HG03565 (cell line): ENCODE data around the gene RHOJ.
"Not testable (repeated sequence)": the region's sequence is repeated elsewhere in the genome, so short reads cannot be mapped to it uniquely, and the experiment has no call there.

Source experiments
- ATAC-seq: cut with Tn5 transposase; IDR thresholded peaks from one replicate; pipeline ENCODE4 v1.9.1; 2021; ENCODE audit warnings: mild to moderate bottlenecking, moderate library complexity; ENCODE audit not compliant: unreplicated experiment

RHOJ gene

GRCh38 chr14:63295231-63295685 lies 91.0 kb downstream of the RHOJ start:
- peak; percentile 47 for ATAC-seq

- ATAC-seq: peak; percentile 67
These were observed 91.9 kb downstream of the RHOJ start for GRCh38 chr14:63296060-63296563.

- ATAC-seq: no peak
These were observed 93.3 kb downstream of the RHOJ start for GRCh38 chr14:63297372-63298063.

- no peak for ATAC-seq
These were observed 95.3 kb downstream of the RHOJ start for GRCh38 chr14:63299351-63300110.

GRCh38 chr14:63300854-63301253 lies 96.6 kb downstream of the RHOJ start:
- no peak for ATAC-seq

- no peak for ATAC-seq
These were observed 97.8 kb downstream of the RHOJ start for GRCh38 chr14:63301891-63302534.

GRCh38 chr14:63304429-63304828 lies 100.2 kb downstream of the RHOJ start:
- not testable (repeated sequence) for ATAC-seq

- no peak for ATAC-seq
These were observed 104.6 kb downstream of the RHOJ start for GRCh38 chr14:63308723-63309317.

GRCh38 chr14:63318835-63319234 lies 114.6 kb downstream of the RHOJ start, which contains the start of gene GPHB5:
Gene GPHB5, minus strand, starts transcription at chr14:63318935. Its CDS starts 1,086 bp downstream, at chr14:63317849.
- no peak for ATAC-seq

GRCh38 chr14:63322472-63322871 lies 118.2 kb downstream of the RHOJ start:
- no peak for ATAC-seq

- ATAC-seq: no peak
These were observed 118.8 kb downstream of the RHOJ start for GRCh38 chr14:63322897-63323573.

GRCh38 chr14:63326840-63327239 lies 122.6 kb downstream of the RHOJ start:
- no peak for ATAC-seq

GRCh38 chr14:63328787-63329737 lies 124.8 kb downstream of the RHOJ start:
- ATAC-seq: no peak

GRCh38 chr14:63342371-63342770 lies 138.1 kb downstream of the RHOJ start:
- ATAC-seq: no peak
